Suprapubic skin (tissue), 4 donors: Measurements from ENCODE around the gene URGCP. TPM values are rescaled to one million over a fixed set of nuclear protein-coding genes. Genes with fewer than 3 reads are reported as not detected.

Experiments
- DNase-seq, 2 donors: peaks; one replicate each; pipeline ENCODE4 v3.0.0-alpha.2; 2019; ENCODE audit warnings: low spot score in 2 of 2
- H3K27ac ChIP-seq: fragments of 200-600 bp; sonication (generic); one replicate; pipeline ENCODE4 v1.5.1; 2019
- H3K27me3 ChIP-seq: fragments of 200-600 bp; sonication (generic); one replicate; pipeline ENCODE4 v1.5.1; 2019
- H3K36me3 ChIP-seq: fragments of 200-600 bp; sonication (generic); one replicate; pipeline ENCODE4 v1.5.1; 2019
- H3K4me1 ChIP-seq: fragments of 200-600 bp; sonication (generic); one replicate; pipeline ENCODE4 v1.5.1; 2019
- H3K4me3 ChIP-seq: fragments of 200-600 bp; sonication (generic); one replicate; pipeline ENCODE4 v1.5.1; 2019; ENCODE audit warnings: mild to moderate bottlenecking
- H3K9me3 ChIP-seq: fragments of 200-600 bp; sonication (generic); one replicate; pipeline ENCODE4 v1.5.1; 2019
- CTCF ChIP-seq, 2 donors: fragments of 200-600 bp in 1 of 2; fragments of 450-650 bp in 1 of 2; sonication (generic) in 1 of 2; IDR thresholded peaks; one replicate each; pipeline ENCODE4 v1.5.1; 2016 to 2019; ENCODE audit warnings: antibody characterized with exemption in 2 of 2, mild to moderate bottlenecking in 1 of 2, moderate library complexity in 1 of 2
- EP300 ChIP-seq: sonication (generic); formaldehyde crosslinking; IDR thresholded peaks from one replicate; pipeline ENCODE4 v1.6.1; 2017; ENCODE audit warnings: antibody characterized with exemption
- POLR2A ChIP-seq, 2 donors: fragments of 450-650 bp; IDR thresholded peaks; one replicate each; pipeline ENCODE4 v1.6.1; 2017; ENCODE audit warnings: antibody characterized with exemption in 2 of 2, mild to moderate bottlenecking in 2 of 2, moderate library complexity in 2 of 2
- POLR2AphosphoS5 ChIP-seq, 3 donors: sonication (generic); formaldehyde crosslinking; IDR thresholded peaks; one replicate each; pipeline ENCODE4 v1.6.1; 2017; ENCODE audit warnings: antibody characterized with exemption in 3 of 3
- WGBS: methylation state at CpG from one replicate; pipeline ENCODE4 v1.1.5; 2018; 5-methylcytosine and 5-hydroxymethylcytosine counted together
- total RNA-seq, 4 donors: library from RNA; depleted of rRNA; stranded (reverse); fragments of >200 nt; gene quantifications; one replicate each; pipeline ENCODE4 v1.1.0, GENCODE V29; 2016

URGCP gene
- total RNA-seq, 4 donors from 2014 or later = 36.3 to 60.3 (median 39.6) TPM

- 90% methylated on average over 4 of the region's 4 CpGs for WGBS
- TF ChIP-seq CTCF (IDR thresholded peaks at IDR 0.05) (no peak), POLR2A (IDR thresholded peaks at IDR 0.05) (no peak), EP300 (no peak), POLR2AphosphoS5 (IDR thresholded peaks at IDR 0.05) (no peak)
- peaks cover 62% of the 10 kb centered on the region for H3K36me3 ChIP-seq
- no peaks in the 10 kb centered on the region for H3K27me3 ChIP-seq
- DNase-seq = no peak
- H3K4me3 ChIP-seq = no peak overlapping the region
- no peak overlapping the region for H3K27ac ChIP-seq
- H3K9me3 ChIP-seq = no peaks in the 10 kb centered on the region
- H3K4me1 ChIP-seq = peaks cover 11% of the 10 kb centered on the region
Measured at GRCh38 chr7:43884617-43885016, 21.8 kb downstream of the URGCP start.

GRCh38 chr7:43884209-43884608 is 22.2 kb downstream of the URGCP start:
- WGBS = 85% methylated on average over 4 of the region's 4 CpGs
- Histone ChIP-seq H3K36me3 (peaks cover 65% of the 10 kb centered on the region), H3K4me3 (no peak overlapping the region), H3K27me3 (no peaks in the 10 kb centered on the region), H3K27ac (no peak overlapping the region), H3K4me1 (peaks cover 8% of the 10 kb centered on the region), H3K9me3 (no peaks in the 10 kb centered on the region)
- TF ChIP-seq EP300 (no peak), POLR2AphosphoS5 (IDR thresholded peaks at IDR 0.05) (no peak), POLR2A (IDR thresholded peaks at IDR 0.05) (no peak), CTCF (IDR thresholded peaks at IDR 0.05) (no peak)
- DNase-seq = no peak

GRCh38 chr7:43880596-43880995 is 25.8 kb downstream of the URGCP start:
- H3K36me3 ChIP-seq = peaks cover 85% of the 10 kb centered on the region
- 65% methylated on average over 5 of the region's 5 CpGs for WGBS
- no peak for DNase-seq
- H3K27me3 ChIP-seq = no peaks in the 10 kb centered on the region
- peaks cover 5% of the 10 kb centered on the region for H3K4me1 ChIP-seq
- H3K27ac ChIP-seq = no peak overlapping the region
- H3K9me3 ChIP-seq = no peaks in the 10 kb centered on the region
- TF ChIP-seq POLR2A (IDR thresholded peaks at IDR 0.05) (no peak), CTCF (IDR thresholded peaks at IDR 0.05) (no peak), POLR2AphosphoS5 (IDR thresholded peaks at IDR 0.05) (no peak)
- H3K4me3 ChIP-seq = no peak overlapping the region

GRCh38 chr7:43879477-43879876 is 26.9 kb downstream of the URGCP start:
- no peaks in the 10 kb centered on the region for H3K27me3 ChIP-seq
- H3K27ac ChIP-seq = no peak overlapping the region
- H3K9me3 ChIP-seq = no peaks in the 10 kb centered on the region
- peaks cover 5% of the 10 kb centered on the region for H3K4me1 ChIP-seq
- 54% methylated on average over 2 of the region's 2 CpGs for WGBS
- no peak for DNase-seq
- H3K36me3 ChIP-seq = peaks cover 83% of the 10 kb centered on the region
- no peak overlapping the region for H3K4me3 ChIP-seq
- TF ChIP-seq POLR2A (IDR thresholded peaks at IDR 0.05) (no peak), EP300 (no peak), CTCF (IDR thresholded peaks at IDR 0.05) (no peak)

GRCh38 chr7:43878867-43879266 is 27.5 kb downstream of the URGCP start:
- no peaks in the 10 kb centered on the region for H3K9me3 ChIP-seq
- no peaks in the 10 kb centered on the region for H3K27me3 ChIP-seq
- no peak overlapping the region for H3K27ac ChIP-seq
- no peak overlapping the region for H3K4me3 ChIP-seq
- peaks cover 77% of the 10 kb centered on the region for H3K36me3 ChIP-seq
- no peak for DNase-seq
- H3K4me1 ChIP-seq = peaks cover 5% of the 10 kb centered on the region
- WGBS = 80% methylated on average over 5 of the region's 5 CpGs
- TF ChIP-seq POLR2A (IDR thresholded peaks at IDR 0.05) (no peak), POLR2AphosphoS5 (IDR thresholded peaks at IDR 0.05) (no peak), CTCF (IDR thresholded peaks at IDR 0.05) (no peak), EP300 (no peak)
